ENCODE results near the gene GLMP. TPM values are rescaled to one million over a fixed set of nuclear protein-coding genes. Genes with fewer than 3 reads are reported as not detected.
A peak's percentile ranks its signal among the peaks of the same experiment; 100 is the strongest.

GLMP gene
- total and polyA plus RNA-seq, 2 of the 13 experiments (the other 11 are each of a cell fraction or from before 2014, with no cell fraction given), result 44.6 to 75.8 TPM

- TF ChIP-seq ZUFSP (CRISPR knock-in tag; IDR thresholded peaks at IDR 0.05; ENCODE audit: borderline replicate concordance) (no peak), TGIF2 (CRISPR knock-in tag; IDR thresholded peaks at IDR 0.05) (0 out of 2 replicates have a peak, but pooled peaks have one; percentile 67), HOXA9 (CRISPR knock-in tag; IDR thresholded peaks at IDR 0.05; ENCODE audit: borderline replicate concordance) (no peak), ZBTB40 (IDR thresholded peaks at IDR 0.05) (no peak), ZBTB40 (CRISPR knock-in tag; IDR thresholded peaks at IDR 0.05) (peak; percentile 58; the same call in 1 of the 2 replicates), MBD4 (IDR thresholded peaks at IDR 0.05; ENCODE audit: borderline replicate concordance, low read length) (no peak), MED8 (CRISPR knock-in tag; IDR thresholded peaks at IDR 0.05; ENCODE audit: insufficient replicate concordance) (no peak), ZMYM2 (CRISPR knock-in tag; IDR thresholded peaks at IDR 0.05) (no peak), JUND (CRISPR knock-in tag; IDR thresholded peaks at IDR 0.05) (no peak), ZNF646 (CRISPR knock-in tag; IDR thresholded peaks at IDR 0.05) (no peak)
These were observed at the start of gene GLMP (continued) for GRCh38 chr1:156295391-156295947.
